ENCODE measurements around the gene NOP53. TPM values are rescaled to one million over a fixed set of nuclear protein-coding genes. Genes with fewer than 3 reads are reported as not detected.
A peak's percentile ranks its signal among the peaks of the same experiment; 100 is the strongest.

The NOP53 gene
- total and polyA plus RNA-seq, 7 experiments from 2014 or later, result 316 to 1,143 (median 681) TPM

DNA sequence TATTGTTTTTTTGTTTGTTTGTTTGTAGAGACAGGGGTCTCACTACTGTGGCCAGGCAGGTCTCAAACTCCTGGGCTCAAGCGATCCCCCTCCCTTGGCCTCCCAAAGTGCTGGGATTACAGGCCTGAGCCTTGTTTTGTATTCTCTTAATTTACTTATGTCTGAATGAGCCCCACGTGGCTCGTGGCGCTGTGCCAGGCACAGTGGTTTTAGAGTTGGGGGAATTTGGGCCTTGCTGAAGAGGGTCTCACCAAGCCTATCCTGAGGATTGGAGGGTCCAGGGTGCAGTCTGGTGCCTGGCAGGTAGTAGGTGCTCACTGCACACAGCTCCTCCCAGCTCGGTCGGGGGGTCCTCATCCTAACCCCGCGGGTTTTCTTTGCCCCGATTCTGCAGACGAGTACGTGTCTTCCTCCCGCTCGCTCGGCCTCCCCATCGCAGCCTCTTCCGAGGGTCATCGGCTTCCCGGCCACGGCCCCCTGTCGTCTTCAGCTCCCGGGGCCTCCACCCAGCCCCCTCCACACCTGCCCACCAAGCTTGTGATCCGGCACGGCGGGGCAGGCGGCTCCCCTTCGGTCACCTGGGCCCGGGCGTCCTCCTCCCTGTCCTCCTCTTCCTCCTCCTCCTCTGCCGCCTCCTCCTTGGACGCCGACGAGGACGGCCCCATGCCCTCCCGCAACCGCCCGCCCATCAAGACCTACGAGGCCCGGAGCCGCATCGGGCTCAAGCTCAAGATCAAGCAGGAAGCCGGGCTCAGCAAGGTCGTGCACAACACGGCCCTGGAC, 44.2 kb upstream of the NOP53 start:
- Histone ChIP-seq H3K9me3 (ENCODE audit: control insufficient read depth in 2 of 3, low read length in 3 of 3) (no peaks in the 10 kb centered on the region), H3K4me3 (ENCODE audit: low read length) (no peak overlapping the region), H3K4me1 (ENCODE audit: control insufficient read depth in 2 of 2, insufficient read depth in 2 of 2, low read length in 2 of 2) (no peaks in the 10 kb centered on the region), H3K27me3 (ENCODE audit: control insufficient read depth in 2 of 2, insufficient read depth in 2 of 2, low read length in 2 of 2) (no peaks in the 10 kb centered on the region), H3K36me3 (ENCODE audit: control insufficient read depth in 2 of 3, insufficient read depth in 3 of 3, low read length in 3 of 3) (peaks cover 0 to 53% (median 4%) of the 10 kb centered on the region in 3 experiments), H3K27ac (ENCODE audit: low read depth, low read length) (no peak overlapping the region)
- CTCF ChIA-PET, result interaction anchor here (1.0 to 5.9 kb wide), 2 partner anchors 93 to 266 kb away, joined by 3 to 61 read pairs; no protein-coding TSS in a partner anchor
- DNase-seq (no peak), ATAC-seq (no peak)
- no peak overlapping the region for H3K27ac Mint-ChIP-seq
- POLR2A ChIA-PET, result interaction anchor here (0.9 kb wide), 1 partner anchor 94 kb away, joined by 3 read pairs; no protein-coding TSS in a partner anchor
- H3K27me3 Mint-ChIP-seq, result no peaks in the 10 kb centered on the region
- H3K9me3 Mint-ChIP-seq, result peaks cover 0 to 5% (median 0%) of the 10 kb centered on the region in 11 donors
- H3K4me3 Mint-ChIP-seq, result no peak overlapping the region
- peaks cover 0 to 20% (median 4%) of the 10 kb centered on the region in 5 donors for H3K36me3 Mint-ChIP-seq
- peaks cover 0 to 6% (median 0%) of the 10 kb centered on the region in 7 donors for H3K4me1 Mint-ChIP-seq
- intact Hi-C loops (cut with micrococcal nuclease), result no loop called here

DNA sequence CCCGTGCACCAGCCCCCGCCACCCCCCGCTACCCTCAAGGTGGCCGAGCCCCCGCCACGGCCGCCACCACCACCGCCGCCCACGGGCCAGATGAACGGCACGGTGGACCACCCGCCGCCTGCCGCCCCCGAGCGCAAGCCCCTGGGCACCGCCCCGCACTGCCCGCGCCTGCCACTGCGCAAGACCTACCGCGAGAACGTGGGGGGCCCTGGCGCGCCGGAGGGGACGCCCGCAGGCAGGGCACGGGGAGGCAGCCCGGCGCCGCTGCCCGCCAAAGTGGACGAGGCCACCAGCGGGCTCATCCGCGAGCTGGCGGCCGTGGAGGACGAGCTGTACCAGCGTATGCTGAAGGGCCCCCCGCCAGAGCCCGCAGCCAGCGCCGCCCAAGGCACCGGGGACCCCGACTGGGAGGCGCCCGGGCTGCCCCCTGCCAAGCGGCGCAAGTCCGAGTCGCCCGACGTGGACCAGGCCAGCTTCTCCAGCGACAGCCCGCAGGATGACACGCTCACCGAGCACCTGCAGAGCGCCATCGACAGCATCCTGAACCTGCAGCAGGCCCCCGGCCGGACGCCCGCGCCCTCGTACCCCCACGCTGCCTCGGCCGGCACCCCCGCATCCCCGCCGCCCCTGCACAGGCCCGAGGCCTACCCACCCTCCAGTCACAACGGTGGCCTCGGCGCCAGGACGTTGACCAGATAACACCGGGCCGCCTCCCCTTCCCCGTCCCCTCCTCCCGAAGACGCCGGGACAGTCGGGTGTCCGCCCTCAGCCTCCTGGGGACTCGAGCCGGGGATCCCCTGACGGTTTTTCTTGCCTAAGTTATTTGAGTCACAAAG, 43.4 kb upstream of the NOP53 start:
- Histone ChIP-seq H3K27me3 (ENCODE audit: control insufficient read depth in 2 of 2, insufficient read depth in 2 of 2, low read length in 2 of 2) (no peaks in the 10 kb centered on the region), H3K36me3 (ENCODE audit: control insufficient read depth in 2 of 3, insufficient read depth in 3 of 3, low read length in 3 of 3) (peaks cover 0 to 46% (median 4%) of the 10 kb centered on the region in 3 experiments), H3K4me1 (ENCODE audit: control insufficient read depth in 2 of 2, insufficient read depth in 2 of 2, low read length in 2 of 2) (no peaks in the 10 kb centered on the region), H3K9me3 (ENCODE audit: control insufficient read depth in 2 of 3, low read length in 3 of 3) (no peaks in the 10 kb centered on the region), H3K4me3 (ENCODE audit: low read length) (no peak overlapping the region), H3K27ac (ENCODE audit: low read depth, low read length) (no peak overlapping the region)
- Mint-ChIP-seq H3K27me3 (peaks cover 0 to 3% (median 2%) of the 10 kb centered on the region in 5 donors), H3K9me3 (peaks cover 0 to 5% (median 0%) of the 10 kb centered on the region in 11 donors), H3K4me1 (peaks cover 0 to 6% (median 0%) of the 10 kb centered on the region in 7 donors), H3K27ac (no peak overlapping the region), H3K36me3 (peaks cover 0 to 20% (median 4%) of the 10 kb centered on the region in 5 donors), H3K4me3 (no peak overlapping the region)
- CTCF ChIA-PET, result interaction anchor here (8.9 kb wide), 1 partner anchor 265 kb away, joined by 117 read pairs; no protein-coding TSS in a partner anchor
- POLR2A ChIA-PET, result interaction anchor here (0.9 kb wide), 1 partner anchor 94 kb away, joined by 3 read pairs; no protein-coding TSS in a partner anchor
- no peak for DNase-seq
- intact Hi-C loops (cut with micrococcal nuclease), result no loop called here
- no peak for ATAC-seq

DNA sequence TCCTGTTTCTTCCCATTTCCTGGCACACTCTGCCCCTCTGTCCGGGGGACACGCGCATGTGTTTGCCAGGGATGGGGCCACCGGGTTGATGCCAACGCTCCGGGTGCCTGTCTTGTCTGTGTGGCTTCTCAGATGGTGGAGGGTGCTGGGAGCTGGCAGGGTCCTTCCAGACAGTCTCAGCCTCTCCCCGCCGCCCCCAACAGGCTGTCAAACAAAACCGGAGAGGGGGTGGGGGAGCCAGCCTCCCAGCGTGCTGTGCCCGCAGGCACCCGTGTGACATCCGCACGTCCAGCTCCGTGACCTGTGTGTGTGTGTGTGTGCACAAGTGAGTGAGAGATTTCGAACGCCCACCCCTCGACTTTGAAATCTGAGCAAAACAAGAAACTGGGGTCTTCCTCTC, 42.7 kb upstream of the NOP53 start:
- ChIA-PET POLR2A (no interaction called here), CTCF (interaction anchor here (0.6 to 8.9 kb wide), 3 partner anchors 38 to 266 kb away, joined by 4 to 117 read pairs (median 6); no protein-coding TSS in a partner anchor)
- H3K27ac ChIP-seq (ENCODE audit: low read depth, low read length), result no peak overlapping the region
- Mint-ChIP-seq H3K36me3 (peaks cover 0 to 20% (median 4%) of the 10 kb centered on the region in 5 donors), H3K4me3 (no peak overlapping the region), H3K9me3 (peaks cover 0 to 10% (median 0%) of the 10 kb centered on the region in 11 donors), H3K4me1 (peaks cover 0 to 9% (median 5%) of the 10 kb centered on the region in 7 donors), H3K27ac (peak overlapping the region in 1 of 9 donors; percentile 46), H3K27me3 (peaks cover 0 to 10% (median 9%) of the 10 kb centered on the region in 5 donors)
- intact Hi-C loops (cut with micrococcal nuclease), result no loop called here
- H3K27me3 ChIP-seq (ENCODE audit: control insufficient read depth in 2 of 2, insufficient read depth in 2 of 2, low read length in 2 of 2), result no peaks in the 10 kb centered on the region
- no peak for DNase-seq
- ATAC-seq, result no peak
- no peaks in the 10 kb centered on the region for H3K4me1 ChIP-seq (ENCODE audit: control insufficient read depth in 2 of 2, insufficient read depth in 2 of 2, low read length in 2 of 2)
- no peaks in the 10 kb centered on the region for H3K9me3 ChIP-seq (ENCODE audit: control insufficient read depth in 2 of 3, low read length in 3 of 3)
- H3K36me3 ChIP-seq (ENCODE audit: control insufficient read depth in 2 of 3, insufficient read depth in 3 of 3, low read length in 3 of 3), result peaks cover 0 to 46% (median 4%) of the 10 kb centered on the region in 3 experiments
- no peak overlapping the region for H3K4me3 ChIP-seq (ENCODE audit: low read length)

DNA sequence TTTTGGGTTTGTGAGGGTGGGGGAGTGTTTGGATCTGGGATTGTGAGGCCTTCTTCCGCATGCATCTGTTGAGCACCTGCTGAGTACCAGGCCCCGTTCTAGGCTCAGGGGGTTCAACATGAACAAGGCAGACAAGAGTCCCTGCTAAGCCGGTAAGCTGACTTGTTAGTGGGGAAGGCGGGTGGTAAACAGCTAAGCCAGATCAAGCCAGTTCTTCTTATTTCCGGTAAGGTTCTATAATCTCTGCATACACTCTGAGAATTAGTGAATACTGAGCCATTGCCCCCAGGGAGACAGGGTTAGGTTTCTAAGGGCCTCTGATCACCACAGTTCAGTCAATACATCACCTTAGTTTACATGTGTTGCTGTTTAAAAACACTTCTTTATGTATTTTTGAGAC, 42.0 kb upstream of the NOP53 start:
- Histone ChIP-seq H3K36me3 (ENCODE audit: control insufficient read depth in 2 of 3, insufficient read depth in 3 of 3, low read length in 3 of 3) (peaks cover 0 to 44% (median 4%) of the 10 kb centered on the region in 3 experiments), H3K4me3 (ENCODE audit: low read length) (no peak overlapping the region), H3K27me3 (ENCODE audit: control insufficient read depth in 2 of 2, insufficient read depth in 2 of 2, low read length in 2 of 2) (no peaks in the 10 kb centered on the region), H3K9me3 (ENCODE audit: control insufficient read depth in 2 of 3, low read length in 3 of 3) (no peaks in the 10 kb centered on the region), H3K4me1 (ENCODE audit: control insufficient read depth in 2 of 2, insufficient read depth in 2 of 2, low read length in 2 of 2) (no peaks in the 10 kb centered on the region), H3K27ac (ENCODE audit: low read depth, low read length) (no peak overlapping the region)
- H3K9me3 Mint-ChIP-seq, result peaks cover 0 to 10% (median 0%) of the 10 kb centered on the region in 11 donors
- peaks cover 0 to 9% (median 0%) of the 10 kb centered on the region in 7 donors for H3K4me1 Mint-ChIP-seq
- ChIA-PET CTCF (interaction anchor here (0.6 to 8.9 kb wide), 3 partner anchors 37 to 267 kb away, joined by 4 to 117 read pairs (median 6); no protein-coding TSS in a partner anchor), POLR2A (interaction anchor here (0.5 kb wide), 1 partner anchor 1895 kb away, joined by 3 read pairs; no protein-coding TSS in a partner anchor)
- DNase-seq (no peak), ATAC-seq (no peak)
- H3K4me3 Mint-ChIP-seq, result no peak overlapping the region
- H3K27ac Mint-ChIP-seq, result peak overlapping the region in 1 of 9 donors; percentile 25
- H3K36me3 Mint-ChIP-seq, result peaks cover 0 to 20% (median 4%) of the 10 kb centered on the region in 5 donors
- intact Hi-C loops (cut with micrococcal nuclease), result no loop called here
- H3K27me3 Mint-ChIP-seq, result peaks cover 0 to 15% (median 9%) of the 10 kb centered on the region in 5 donors

DNA sequence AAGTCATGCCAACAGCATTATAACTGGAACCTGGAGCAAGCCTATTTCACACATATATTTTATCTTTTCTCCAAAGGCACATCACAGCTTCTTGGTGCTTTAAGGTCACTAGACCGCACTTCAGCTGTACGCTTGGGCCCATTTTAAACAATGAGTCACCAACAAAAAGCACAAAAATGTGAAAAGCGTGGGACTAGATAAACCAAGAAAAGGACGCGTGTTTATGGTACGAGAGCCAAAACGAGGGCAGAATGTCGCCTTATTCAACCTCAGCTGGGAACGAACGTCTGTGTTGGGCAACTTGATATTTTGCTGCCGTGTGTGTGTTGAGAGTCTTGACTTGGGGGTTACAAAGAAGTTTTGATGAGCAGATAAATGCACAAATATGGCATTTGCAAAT, 41.3 kb upstream of the NOP53 start:
- no peak overlapping the region for H3K27ac ChIP-seq (ENCODE audit: low read depth, low read length)
- Mint-ChIP-seq H3K36me3 (peaks cover 0 to 20% (median 4%) of the 10 kb centered on the region in 5 donors), H3K27me3 (peaks cover 0 to 15% (median 9%) of the 10 kb centered on the region in 5 donors), H3K4me1 (peaks cover 0 to 9% (median 0%) of the 10 kb centered on the region in 7 donors), H3K4me3 (no peak overlapping the region), H3K27ac (peak overlapping the region in 2 of 9 donors; percentile 5 to 10), H3K9me3 (peaks cover 0 to 10% (median 0%) of the 10 kb centered on the region in 11 donors)
- no peak overlapping the region for H3K4me3 ChIP-seq (ENCODE audit: low read length)
- intact Hi-C loops (cut with micrococcal nuclease), result no loop called here
- ATAC-seq (no peak), DNase-seq (no peak)
- ChIA-PET CTCF (interaction anchor here (1.4 to 8.9 kb wide), 2 partner anchors 268 to 276 kb away, joined by 3 to 117 read pairs; no protein-coding TSS in a partner anchor), POLR2A (no interaction called here)
- H3K36me3 ChIP-seq (ENCODE audit: control insufficient read depth in 2 of 3, insufficient read depth in 3 of 3, low read length in 3 of 3), result peaks cover 0 to 37% (median 4%) of the 10 kb centered on the region in 3 experiments
- H3K4me1 ChIP-seq (ENCODE audit: control insufficient read depth in 2 of 2, insufficient read depth in 2 of 2, low read length in 2 of 2), result no peaks in the 10 kb centered on the region
- no peaks in the 10 kb centered on the region for H3K9me3 ChIP-seq (ENCODE audit: control insufficient read depth in 2 of 3, low read length in 3 of 3)
- H3K27me3 ChIP-seq (ENCODE audit: control insufficient read depth in 2 of 2, insufficient read depth in 2 of 2, low read length in 2 of 2), result no peaks in the 10 kb centered on the region

DNA sequence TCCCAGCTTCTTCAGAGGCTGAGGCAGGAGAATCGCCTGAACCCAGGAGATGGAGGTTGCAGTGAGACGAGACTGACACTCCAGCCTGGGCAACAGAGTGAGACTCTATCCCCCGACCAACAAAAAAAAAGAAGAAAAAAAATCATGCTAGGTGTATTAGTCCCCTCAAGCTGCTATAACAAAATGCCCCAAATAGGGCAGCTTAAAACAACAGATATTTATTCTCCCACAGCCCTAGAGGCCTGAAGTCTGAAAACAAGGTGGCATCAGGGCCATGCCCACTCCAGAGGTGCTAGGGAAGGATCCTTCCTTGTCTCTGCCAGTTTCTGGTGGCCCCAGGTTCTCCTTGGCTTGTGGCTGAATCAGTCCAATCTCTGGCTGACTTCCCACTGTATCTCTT, 40.7 kb upstream of the NOP53 start:
- intact Hi-C loops (cut with micrococcal nuclease), result no loop called here
- no peak overlapping the region for H3K4me3 Mint-ChIP-seq

More for the DNA sequence above, 40.7 kb upstream of the NOP53 start:
- Histone ChIP-seq H3K36me3 (ENCODE audit: control insufficient read depth in 2 of 3, insufficient read depth in 3 of 3, low read length in 3 of 3) (peaks cover 0 to 31% (median 4%) of the 10 kb centered on the region in 3 experiments), H3K4me1 (ENCODE audit: control insufficient read depth in 2 of 2, insufficient read depth in 2 of 2, low read length in 2 of 2) (no peaks in the 10 kb centered on the region), H3K27ac (ENCODE audit: low read depth, low read length) (no peak overlapping the region), H3K27me3 (ENCODE audit: control insufficient read depth in 2 of 2, insufficient read depth in 2 of 2, low read length in 2 of 2) (no peaks in the 10 kb centered on the region), H3K4me3 (ENCODE audit: low read length) (no peak overlapping the region), H3K9me3 (ENCODE audit: control insufficient read depth in 2 of 3, low read length in 3 of 3) (no peaks in the 10 kb centered on the region)
- CTCF ChIA-PET, result interaction anchor here (1.4 to 8.9 kb wide), 2 partner anchors 268 to 276 kb away, joined by 3 to 117 read pairs; no protein-coding TSS in a partner anchor
- peaks cover 0 to 15% (median 9%) of the 10 kb centered on the region in 5 donors for H3K27me3 Mint-ChIP-seq
- POLR2A ChIA-PET, result no interaction called here
- DNase-seq (no peak), ATAC-seq (no peak)
- H3K4me1 Mint-ChIP-seq, result peaks cover 0 to 9% (median 0%) of the 10 kb centered on the region in 7 donors
- H3K36me3 Mint-ChIP-seq, result peaks cover 0 to 17% (median 4%) of the 10 kb centered on the region in 5 donors
- peak overlapping the region in 1 of 9 donors; percentile 17 for H3K27ac Mint-ChIP-seq
- peaks cover 0 to 10% (median 0%) of the 10 kb centered on the region in 11 donors for H3K9me3 Mint-ChIP-seq
